HG03066 (cell line): ENCODE data around the gene PRKACB.
"Not testable (repeated sequence)": the region's sequence is repeated elsewhere in the genome, so short reads cannot be mapped to it uniquely, and the experiment has no call there.

Experiments
- ATAC-seq: cut with Tn5 transposase; IDR thresholded peaks from one replicate; pipeline ENCODE4 v1.9.1; 2021; ENCODE audit warnings: low read depth; ENCODE audit not compliant: unreplicated experiment

The PRKACB gene

DNA sequence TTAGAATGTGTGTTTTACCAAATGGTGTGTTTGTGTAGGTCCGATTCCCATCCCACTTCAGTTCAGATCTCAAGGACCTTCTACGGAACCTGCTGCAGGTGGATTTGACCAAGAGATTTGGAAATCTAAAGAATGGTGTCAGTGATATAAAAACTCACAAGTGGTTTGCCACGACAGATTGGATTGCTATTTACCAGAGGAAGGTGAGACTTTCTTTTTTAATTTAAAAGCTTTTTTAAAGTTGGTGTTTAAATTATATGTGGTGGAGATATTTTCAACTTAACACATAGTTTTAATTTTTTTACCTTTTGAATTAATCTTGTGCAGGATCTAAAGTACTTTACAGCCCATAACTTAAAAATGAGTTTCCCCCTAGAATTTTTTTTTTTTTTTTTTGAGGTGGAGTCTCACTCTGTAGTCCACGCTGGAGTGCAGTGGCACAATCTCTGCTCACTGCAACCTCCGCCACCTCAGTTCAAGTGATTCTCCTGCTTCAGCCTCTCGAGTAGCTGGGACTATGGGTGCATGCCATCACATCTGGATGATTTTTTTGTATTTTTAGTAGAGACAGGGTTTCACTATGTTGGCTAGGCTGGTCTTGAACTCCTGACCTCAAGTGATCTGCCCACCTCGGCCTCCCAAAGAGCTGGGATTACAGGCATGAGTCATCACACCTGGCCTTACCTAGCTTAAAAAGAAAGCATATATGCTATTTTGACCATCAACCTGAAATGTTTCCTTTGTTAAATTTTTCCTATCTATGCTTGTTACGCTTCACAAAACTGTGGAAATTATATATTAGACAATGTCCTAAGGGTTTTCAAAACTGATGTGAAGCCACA lies 70.3 kb downstream of the PRKACB start:
- no peak for ATAC-seq

DNA sequence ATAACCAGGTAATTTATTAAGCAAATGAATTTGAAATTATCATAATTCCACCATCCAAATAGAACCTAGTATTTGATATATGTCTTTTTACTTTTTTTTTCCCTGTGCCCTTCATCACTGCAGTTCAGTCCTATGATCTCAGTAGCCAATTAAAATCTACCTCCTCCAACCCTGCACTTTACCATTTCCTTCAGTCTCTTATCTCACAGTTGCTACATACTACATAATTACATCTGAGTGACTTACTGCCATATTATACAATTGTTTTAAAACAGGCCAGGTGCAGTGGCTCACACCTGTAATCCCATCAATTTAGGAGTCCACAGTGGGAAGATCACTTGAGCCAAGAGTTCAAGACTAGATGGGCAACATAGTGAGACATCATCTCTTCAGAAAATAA lies 73.2 kb downstream of the PRKACB start:
- no peak for ATAC-seq

DNA sequence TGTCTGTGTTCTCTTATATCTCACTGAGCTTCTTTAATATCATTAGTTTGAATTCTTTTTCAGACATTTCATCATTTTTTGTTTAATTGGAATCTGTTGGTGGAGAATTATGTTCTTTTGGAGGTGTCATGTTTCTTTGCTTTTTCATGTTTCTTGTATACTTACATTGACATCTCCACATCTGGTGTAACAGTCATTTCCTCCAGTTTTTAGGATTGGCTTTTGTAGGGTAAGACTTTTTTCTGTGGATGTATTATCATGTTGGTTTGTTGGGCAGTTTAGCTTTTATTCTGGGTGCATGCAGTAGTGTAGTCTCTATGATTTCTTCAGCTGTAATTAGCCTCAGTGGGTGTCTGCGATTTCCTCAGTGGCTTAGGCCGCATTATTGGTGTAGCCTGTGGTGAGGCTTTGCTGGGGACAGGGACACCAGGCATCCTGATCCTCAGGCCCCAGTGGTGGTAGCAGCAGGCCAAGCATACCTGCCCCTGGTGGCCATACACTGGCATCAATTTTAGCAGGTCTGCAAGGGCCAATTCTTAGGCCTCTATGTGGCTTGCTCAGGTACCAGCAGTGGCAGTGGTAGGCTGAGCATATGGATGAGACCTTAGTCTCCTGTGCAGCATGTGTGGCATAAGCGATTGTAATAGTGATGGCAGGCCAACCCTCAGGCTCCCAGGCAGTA lies 79.8 kb downstream of the PRKACB start:
- ATAC-seq: no peak

DNA sequence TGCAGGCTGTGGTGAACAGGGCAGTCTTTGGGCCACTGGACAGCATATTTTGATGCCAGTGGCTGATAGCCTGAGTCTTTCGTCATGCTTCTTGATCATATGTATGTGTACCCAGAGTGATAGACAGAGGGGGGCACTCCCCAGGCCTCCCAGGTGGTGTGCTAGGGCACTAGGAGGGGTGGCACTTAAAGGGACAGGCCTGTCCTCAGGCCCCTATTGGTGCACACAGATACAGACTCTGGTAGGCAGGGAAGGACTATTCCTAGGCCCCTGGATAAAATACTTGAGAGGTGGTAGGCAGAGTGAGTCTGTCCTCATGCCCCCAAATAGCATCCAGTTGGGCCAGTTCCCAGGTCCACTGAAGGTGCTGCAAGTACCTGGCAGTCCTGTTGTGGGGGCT lies 80.8 kb downstream of the PRKACB start:
- no peak for ATAC-seq

DNA sequence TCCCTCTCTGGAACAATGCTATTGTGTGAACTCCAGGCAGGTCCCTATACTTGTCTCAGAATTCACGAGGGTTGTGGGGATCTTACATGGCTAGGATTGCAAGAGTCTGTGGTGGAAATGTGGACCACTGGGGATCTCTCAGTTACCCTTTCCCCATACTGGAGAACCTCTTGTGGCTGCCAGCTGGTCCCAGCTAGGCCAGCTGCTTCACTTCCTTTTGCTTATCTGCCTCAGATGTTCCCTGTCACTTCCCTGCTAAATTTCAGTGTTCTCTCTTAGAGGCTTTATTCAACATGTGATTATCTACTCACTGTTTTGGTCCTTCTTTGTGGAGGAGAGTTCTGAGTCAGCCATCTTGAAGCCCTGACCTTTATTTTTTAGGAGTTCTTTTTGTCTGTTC lies 81.6 kb downstream of the PRKACB start:
- no peak for ATAC-seq

DNA sequence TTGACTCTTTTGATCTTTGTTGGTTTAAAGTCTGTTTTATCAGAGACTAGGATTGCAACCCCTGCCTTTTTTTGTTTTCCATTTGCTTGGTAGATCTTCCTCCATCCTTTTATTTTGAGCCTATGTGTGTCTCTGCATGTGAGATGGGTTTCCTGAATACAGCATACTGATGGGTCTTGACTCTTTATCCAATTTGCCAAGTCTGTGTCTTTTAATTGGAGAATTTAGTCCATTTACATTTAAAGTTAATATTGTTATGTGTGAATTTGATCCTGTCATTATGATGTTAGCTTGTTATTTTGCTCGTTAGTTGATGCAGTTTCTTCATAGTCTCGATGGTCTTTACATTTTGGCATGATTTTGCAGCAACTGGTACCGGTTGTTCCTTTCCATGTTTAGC lies 88.6 kb downstream of the PRKACB start:
- ATAC-seq: not testable (repeated sequence)

DNA sequence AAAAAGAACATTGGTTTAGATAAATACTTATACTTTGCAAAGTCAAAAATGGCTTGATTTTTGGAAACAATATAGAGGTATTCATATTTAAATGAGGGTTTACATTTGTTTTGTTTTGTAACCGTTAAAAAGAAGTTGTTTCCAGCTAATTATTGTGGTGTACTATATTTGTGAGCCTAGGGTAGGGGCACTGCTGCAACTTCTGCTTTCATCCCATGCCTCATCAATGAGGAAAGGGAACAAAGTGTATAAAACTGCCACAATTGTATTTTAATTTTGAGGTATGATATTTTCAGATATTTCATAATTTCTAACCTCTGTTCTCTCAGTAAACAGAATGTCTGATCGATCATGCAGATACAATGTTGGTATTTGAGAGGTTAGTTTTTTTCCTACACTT lies 92.2 kb downstream of the PRKACB start:
- ATAC-seq: no peak

DNA sequence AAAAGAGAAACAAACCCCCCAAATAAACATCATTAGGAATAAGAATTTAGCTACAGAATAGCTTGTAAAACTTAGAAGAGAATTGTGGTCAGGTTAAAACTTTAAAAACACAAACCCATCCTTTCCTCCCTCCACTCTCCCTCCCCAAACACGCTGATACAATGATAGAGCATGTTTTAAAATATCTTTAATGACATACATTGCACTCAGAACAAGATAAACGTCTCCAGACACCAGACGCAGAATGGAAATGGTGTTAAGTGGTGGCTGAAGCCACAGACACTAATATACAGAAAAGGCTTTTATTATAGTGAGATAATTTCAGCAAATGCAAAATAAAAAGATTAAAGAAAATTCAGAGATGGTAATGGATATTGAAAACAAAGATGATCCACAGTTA lies 98.6 kb downstream of the PRKACB start:
- ATAC-seq: no peak

DNA sequence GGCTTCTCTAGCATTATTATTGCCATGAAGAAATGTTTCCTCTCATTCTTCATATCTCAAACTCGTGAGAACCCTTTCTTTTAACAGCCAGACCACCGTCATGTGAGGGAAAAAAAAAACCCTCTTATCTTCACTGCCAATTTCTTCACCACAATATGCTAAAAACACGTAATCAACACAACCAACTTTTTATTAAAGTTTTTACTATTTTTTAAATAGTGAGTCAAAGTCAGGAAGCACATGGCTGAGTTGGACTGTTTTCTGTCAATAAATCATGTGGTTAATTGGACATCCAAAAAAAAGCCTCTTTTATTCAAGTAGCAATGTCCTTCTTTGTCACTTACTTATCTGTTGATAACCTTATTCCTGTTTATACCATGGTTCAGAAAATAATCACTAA lies 101.5 kb downstream of the PRKACB start:
- no peak for ATAC-seq

DNA sequence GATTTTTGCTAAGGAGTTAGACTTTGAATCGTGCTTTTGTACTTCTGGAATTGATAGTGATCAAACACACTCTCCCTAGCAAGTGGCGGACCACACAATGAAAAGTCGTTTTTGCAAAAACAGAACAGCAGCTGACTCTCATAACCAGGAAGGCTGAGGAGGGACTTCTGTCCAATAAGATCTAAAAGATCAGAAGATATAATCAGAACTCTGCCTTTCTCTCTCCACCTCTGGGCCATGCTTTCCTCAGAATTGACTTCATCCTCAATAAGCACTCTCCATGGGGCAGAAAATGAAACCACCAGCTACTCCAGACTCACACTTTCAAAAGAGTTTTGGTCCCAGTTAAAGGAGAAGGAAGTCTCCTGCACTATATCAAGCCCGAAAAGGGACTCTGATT lies 102.1 kb downstream of the PRKACB start:
- ATAC-seq: no peak

DNA sequence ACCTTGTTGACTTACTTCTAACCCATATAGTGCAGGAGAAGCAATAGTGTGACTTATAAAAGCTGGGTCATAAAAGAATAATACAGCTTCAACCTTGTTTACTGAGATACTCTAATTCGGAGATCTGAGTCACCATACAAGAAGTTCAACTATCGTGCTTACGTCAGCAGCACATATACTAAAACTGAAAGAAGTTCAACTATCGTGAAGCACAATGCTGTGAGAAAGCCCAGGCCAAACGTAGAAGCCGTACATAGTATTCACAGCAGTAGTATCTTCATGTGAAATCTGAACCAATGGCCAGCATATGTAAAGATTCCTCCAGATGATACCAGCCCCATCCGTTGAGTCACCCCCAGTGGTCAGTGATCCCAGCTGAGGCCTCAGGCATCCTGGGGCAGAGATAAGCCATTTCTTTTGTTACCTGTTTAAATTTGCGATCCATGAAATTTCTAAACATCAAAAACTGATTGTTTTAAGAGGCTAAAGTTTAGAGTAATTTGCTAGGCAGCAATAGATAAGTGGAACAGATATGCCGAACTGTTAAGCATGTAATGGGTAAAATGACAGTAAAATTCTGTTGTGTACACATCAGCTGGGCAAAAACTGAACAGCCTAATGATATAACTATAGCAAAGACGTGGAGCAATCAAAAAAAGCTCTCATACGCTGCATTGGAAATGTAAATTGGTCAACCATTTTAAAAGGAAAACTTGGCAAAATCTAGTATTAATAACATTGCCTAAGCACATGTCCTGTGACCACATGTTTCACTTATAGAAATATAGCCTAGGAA lies 103.6 kb downstream of the PRKACB start:
- no peak for ATAC-seq

DNA sequence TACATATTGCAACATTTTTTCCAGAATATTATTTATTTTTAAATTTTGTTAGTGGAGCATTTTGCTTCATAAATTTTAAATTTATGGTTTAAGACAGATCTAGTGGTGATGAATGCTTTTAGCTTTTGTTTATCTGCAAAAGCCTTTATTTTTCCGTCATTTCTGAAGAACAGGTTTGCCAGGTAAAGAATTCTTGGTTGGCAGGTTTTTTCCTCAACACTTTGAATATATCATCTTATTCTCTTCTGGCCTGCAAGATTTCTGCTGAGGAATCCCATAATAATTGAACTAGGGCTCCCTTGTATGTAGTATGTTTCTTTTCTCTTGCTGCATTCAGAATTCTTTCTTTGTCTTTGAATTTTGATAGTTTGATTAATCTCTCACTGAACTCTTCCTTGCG lies 106.6 kb downstream of the PRKACB start:
- ATAC-seq: no peak

DNA sequence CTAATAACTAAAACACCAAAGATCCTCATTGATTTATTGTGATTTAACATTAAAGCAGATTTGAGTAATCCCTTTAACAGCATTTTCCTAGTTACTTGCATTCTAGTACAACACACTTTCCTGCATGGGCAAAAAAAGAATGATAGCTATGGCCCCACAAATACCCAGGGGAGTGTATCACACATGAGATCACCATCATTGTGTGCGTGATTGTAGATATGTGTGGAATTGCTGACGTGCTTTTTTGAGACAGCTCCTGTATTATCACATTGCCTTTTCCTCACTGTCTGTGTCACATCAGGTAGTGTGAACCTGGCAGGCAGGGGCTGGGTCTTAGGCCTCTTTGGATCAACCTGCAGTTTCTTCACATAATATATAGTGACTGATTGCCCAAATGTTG lies 109.0 kb downstream of the PRKACB start:
- no peak for ATAC-seq

DNA sequence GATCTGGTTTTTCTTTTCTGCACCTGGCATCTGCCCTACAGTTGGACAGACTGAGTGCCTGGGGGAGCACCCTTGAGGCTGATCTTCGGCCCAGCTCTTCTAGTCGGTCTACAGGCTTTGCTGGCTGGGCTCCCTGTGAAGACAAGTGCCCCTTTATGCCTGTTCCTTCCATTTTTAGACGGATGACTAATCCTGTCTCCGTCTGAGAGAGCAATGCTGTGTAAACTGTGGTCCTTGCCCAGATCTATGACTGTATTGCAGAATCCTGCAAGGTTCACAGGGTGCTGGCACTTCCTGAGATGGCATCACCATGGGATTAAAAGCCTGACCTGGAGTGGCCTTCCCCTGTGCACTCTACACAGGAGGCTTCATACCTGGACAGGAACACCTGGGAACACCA lies 109.8 kb downstream of the PRKACB start:
- no peak for ATAC-seq

DNA sequence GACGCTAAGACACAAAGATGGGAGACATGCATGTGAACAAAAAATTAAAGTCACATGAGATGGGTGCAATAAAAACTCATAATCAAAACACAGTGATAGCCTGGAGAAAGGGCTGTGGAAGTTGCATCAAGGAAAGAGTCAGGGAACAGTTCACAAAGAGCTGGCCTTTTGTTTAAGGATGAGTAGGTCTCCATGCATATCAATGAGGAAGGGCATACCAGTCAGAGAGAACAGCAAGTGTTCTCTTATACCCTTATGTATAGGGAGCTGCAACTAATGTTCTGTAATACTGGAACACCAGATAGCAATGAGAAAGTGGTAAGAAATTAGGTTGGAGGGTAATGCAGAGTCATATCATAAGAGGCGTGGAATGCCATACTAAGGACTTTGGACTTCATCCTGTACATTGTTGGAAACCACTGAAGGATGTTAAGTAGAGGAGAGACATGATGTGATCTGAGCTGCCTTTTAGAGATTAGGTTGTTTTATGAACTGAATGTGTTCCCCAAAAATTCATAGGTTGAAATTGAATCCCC lies 110.7 kb downstream of the PRKACB start:
- ATAC-seq: no peak

DNA sequence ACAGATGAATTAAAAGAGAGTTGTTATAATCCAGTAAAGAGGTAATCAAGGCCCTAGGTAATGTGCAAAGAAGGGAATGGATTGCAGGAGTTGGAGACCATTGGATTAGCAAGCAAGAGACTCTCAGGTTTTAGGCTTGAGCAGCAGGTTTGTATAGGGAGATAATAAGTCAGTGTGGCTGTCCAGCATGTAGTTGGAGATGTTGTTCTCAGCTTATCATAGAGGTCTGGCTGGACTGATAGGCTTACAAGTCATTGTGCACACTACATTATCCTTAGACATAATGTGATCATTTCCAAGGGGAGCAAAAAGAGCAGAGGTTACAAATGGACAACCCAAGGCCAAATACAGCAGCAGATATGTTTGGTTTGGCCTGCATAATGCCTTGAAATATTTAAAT lies 111.5 kb downstream of the PRKACB start:
- no peak for ATAC-seq

DNA sequence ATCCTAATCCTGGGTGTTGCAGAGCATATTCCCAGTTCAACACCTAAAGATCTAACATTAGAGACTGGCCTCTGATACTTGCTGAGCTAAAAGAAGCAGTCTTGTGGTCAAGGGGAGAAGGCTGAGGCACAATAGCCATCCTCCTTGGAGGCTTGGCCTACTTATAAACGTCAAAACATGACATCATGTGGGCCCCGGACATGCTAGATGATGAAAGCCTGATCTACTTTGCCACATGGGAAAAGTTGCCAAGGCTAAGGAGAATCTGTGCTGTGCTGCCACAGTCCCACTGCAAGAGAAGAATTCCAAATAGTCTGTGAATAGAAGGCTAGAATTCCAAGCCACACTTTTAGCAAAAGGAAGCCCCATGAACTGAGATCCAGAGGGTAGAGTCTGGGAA lies 113.5 kb downstream of the PRKACB start:
- no peak for ATAC-seq

DNA sequence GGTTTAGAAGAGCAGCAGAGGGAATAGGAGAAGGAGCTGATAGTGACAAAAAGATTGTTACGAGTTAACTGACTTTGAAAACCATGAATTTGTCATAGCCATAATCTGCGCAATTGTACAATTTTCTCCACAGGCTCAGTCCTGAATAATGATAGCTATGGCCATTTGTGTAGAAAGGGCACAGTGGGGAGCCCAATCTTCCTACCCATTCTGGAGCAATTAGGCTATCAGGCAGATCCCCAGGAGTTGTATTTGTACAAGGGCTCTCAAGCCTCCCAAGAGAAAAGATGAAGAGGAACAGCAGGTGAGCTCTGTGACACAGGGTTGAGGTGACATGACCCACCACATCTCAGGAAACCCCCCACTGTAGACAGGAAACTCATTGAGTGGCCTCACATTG lies 115.3 kb downstream of the PRKACB start:
- ATAC-seq: no peak

DNA sequence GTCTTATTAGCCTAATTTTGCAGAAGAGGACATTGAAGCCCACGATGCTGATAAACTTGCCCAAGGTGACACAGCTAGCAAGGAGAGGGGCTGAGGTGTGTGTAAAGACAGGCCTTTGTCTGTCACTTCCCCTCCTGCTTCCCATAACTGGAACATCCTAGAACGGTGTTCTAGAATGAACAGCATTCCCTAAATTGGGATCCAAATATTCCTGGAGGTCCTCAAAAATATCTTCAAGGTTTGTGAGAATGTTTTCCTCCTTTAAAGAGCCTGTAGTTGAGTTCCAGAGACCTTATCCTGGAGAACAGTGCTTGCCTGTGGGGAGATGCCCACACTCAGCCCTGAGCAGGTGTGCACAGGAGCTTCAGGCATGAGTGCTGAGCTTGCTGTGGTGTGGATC lies 115.9 kb downstream of the PRKACB start:
- no peak for ATAC-seq

DNA sequence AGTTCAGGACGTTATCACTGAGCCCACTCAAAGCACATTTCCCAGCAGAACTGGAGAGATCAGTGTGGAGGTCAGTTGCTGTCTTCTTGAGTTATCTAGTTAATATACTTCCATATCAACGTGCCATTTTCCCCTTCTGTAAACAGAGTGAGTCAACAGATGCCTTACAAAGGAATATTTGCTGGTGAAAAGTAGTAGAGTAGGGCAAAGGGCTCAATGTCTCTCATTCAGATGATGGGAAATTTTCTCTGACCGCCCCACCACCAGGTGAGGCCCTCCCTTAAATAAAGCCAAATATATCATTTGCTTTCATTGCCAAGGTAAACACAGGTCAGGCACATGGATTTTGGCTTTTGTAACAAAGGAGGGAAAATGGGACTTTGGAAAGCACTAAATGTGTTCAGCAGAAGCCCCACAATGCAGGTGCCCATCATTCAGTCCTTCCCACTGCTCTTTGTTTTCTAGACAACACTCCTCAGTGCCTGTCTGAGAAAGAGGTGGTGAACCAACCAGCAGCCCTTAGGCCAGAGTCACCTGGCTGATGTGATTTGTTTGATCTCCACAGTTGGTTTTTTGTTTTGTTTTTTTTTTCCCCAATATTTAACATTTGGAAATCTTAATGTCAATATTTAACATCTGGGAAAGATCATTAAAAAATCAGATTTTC lies 116.9 kb downstream of the PRKACB start:
- ATAC-seq: no peak

DNA sequence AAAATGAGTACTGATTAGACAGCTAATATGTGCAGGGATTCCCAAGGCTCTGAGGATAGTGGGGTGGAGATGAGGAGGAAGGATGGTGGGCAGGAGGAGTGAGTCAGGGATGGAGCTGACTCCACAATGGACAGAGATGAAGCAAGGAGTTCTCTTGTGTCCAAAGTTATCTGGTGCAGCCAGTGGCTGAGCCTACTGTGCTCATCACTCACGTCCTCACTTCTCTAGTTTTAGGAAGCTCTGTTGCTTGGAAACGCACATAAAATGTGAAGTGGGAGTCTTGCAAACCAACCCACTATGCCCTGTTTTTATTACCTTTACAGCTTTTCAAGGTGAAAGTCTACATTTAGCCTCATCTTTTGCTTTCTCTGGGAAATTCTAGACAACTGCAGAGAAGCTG lies 120.9 kb downstream of the PRKACB start:
- no peak for ATAC-seq
